NT2/D1 (cell line): ENCODE results near the gene CCDC194.

Experiments
- SUZ12 ChIP-seq: IDR thresholded peaks from 2 replicates; pipeline ENCODE4 v1.6.1; 2011; ENCODE audit not compliant: insufficient read length, insufficient read depth; ENCODE audit errors: extremely low read depth
- YY1 ChIP-seq: IDR thresholded peaks from 2 replicates; pipeline ENCODE4 v1.6.1; 2011; ENCODE audit not compliant: insufficient read length, insufficient read depth
- ZNF274 ChIP-seq: IDR thresholded peaks from 2 replicates; pipeline ENCODE4 v1.6.1; 2011; ENCODE audit warnings: mild to moderate bottlenecking, low read depth, low read length

- TF ChIP-seq ZNF274 (no peak), YY1 (no peak), SUZ12 (no peak)
Observed at GRCh38 chr19:17358395-17358794, 35.6 kb downstream of the CCDC194 start.
